Measurements from ENCODE around the gene SMARCA2. TPM values are rescaled to one million over a fixed set of nuclear protein-coding genes. Genes with fewer than 3 reads are reported as not detected.

Gene SMARCA2
- total and polyA plus RNA-seq, 9 of the 15 experiments (the other 6 are each of a cell fraction or from before 2014, with no cell fraction given): 8.0 to 34.8 (median 25.5) TPM

DNA sequence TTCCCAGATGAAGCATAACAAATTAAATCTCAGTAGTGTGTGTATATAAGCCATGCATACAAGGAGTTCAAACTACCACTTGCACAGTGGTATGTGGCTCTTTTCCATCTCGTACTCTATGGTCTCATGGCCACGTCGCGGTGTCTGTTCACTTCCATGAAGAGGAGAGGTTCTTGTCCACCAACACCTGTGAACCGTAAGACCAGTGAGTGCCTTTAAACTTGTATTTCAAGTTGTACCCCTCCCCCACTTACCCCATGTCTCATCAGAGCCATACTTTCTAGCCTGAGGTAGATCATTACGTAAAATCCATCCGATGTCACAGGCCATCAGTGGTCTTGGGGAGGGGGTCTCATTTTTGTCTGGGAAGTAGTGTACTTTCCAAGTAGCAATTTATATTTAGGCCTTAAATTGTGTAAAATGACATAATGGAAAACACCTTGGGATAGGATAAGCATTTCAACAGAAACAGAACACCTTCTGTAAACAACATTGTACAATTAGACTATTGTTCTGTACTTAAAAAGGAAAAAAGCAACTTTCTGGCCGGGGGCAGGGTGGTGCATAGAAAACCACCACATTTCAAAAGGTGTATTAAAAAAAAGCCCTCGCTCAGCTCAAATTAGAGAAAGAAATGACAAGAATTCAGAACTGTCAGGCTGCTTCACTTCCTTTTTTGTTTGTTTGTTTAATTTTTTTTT is 163.0 kb downstream of the SMARCA2 start (continued):
- TF ChIP-seq, protein P1, sequence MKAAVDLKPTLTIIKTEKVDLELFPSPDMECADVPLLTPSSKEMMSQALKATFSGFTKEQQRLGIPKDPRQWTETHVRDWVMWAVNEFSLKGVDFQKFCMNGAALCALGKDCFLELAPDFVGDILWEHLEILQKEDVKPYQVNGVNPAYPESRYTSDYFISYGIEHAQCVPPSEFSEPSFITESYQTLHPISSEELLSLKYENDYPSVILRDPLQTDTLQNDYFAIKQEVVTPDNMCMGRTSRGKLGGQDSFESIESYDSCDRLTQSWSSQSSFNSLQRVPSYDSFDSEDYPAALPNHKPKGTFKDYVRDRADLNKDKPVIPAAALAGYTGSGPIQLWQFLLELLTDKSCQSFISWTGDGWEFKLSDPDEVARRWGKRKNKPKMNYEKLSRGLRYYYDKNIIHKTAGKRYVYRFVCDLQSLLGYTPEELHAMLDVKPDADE (conservative IDR thresholded peaks at IDR 0.05; ENCODE audit: control insufficient read depth, low read depth, low read length): no peak
- TF ChIP-seq EWSR1 (IDR thresholded peaks at IDR 0.05; ENCODE audit: borderline replicate concordance, low read depth, partially characterized antibody): no peak
- no peak for TF ChIP-seq GABPB2 (CRISPR knock-in tag; conservative IDR thresholded peaks at IDR 0.05)
- TF ChIP-seq XRCC5 (IDR thresholded peaks at IDR 0.05; ENCODE audit: low read depth, low read length): no peak
- TF ChIP-seq, protein P2, sequence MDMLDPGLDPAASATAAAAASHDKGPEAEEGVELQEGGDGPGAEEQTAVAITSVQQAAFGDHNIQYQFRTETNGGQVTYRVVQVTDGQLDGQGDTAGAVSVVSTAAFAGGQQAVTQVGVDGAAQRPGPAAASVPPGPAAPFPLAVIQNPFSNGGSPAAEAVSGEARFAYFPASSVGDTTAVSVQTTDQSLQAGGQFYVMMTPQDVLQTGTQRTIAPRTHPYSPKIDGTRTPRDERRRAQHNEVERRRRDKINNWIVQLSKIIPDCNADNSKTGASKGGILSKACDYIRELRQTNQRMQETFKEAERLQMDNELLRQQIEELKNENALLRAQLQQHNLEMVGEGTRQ (CRISPR knock-in tag; IDR thresholded peaks at IDR 0.05): no peak
- no peak for TF ChIP-seq MYNN (IDR thresholded peaks at IDR 0.05)
- TF ChIP-seq MYNN (CRISPR knock-in tag; IDR thresholded peaks at IDR 0.05): no peak
- no peak for TF ChIP-seq CCNT2 (IDR thresholded peaks at IDR 0.05; ENCODE audit: borderline replicate concordance, extremely low read depth, insufficient read length, low read depth, low read length)

DNA sequence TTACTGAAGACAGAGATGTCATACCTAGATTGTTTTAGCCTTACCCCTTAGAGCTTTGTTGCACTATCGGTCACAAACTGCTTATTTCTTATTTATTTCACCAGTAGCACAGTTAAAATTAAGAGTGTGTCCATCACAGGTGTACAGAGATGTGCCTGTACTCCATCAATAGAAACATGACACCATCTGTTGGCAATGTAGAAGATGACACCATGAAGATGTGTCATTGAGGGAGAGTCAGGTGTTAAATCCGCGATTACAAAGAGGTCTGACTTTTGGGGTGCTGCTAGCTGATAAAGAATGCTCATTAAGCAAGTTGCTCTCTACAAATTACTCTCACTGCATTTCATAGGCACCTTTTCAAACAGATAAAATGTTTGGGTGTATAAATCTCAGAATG is 164.4 kb downstream of the SMARCA2 start:
- POLR2A ChIA-PET: no interaction called here

More for the DNA sequence above, 164.4 kb downstream of the SMARCA2 start:
- FAIRE-seq: no peak
- Histone ChIP-seq H3K79me2 (ENCODE audit: control insufficient read depth, insufficient read depth, low read length) (no peaks in the 10 kb centered on the region), H4K20me1 (replicated peaks; ENCODE audit: control insufficient read depth, insufficient read depth, low read length) (no peaks in the 10 kb centered on the region), H3K9me3 (replicated peaks; ENCODE audit: control insufficient read depth, insufficient read depth, low read depth, low read length) (no peaks in the 10 kb centered on the region), H3K27me3 (ENCODE audit: control insufficient read depth in 2 of 2, insufficient read depth in 2 of 2, low read length in 2 of 2) (no peaks in the 10 kb centered on the region), H3K4me1 (replicated peaks in 1 of 2; ENCODE audit: control insufficient read depth in 2 of 2, insufficient read depth in 2 of 2, low read length in 2 of 2) (no peaks in the 10 kb centered on the region), H3K4me2 (ENCODE audit: insufficient read depth, low read length) (no peak overlapping the region), H3K27ac (ENCODE audit: extremely low read depth, low read depth, low read length) (no peak overlapping the region), H3K9me1 (ENCODE audit: control insufficient read depth, insufficient read depth, low read length) (no peaks in the 10 kb centered on the region), H2AFZ (ENCODE audit: low read depth, low read length) (no peak overlapping the region), H3K9ac (ENCODE audit: insufficient read depth in 1 of 2, low read depth in 2 of 2, low read length in 2 of 2) (no peak overlapping the region), H3K36me3 (ENCODE audit: control insufficient read depth, insufficient read depth, low read length) (peaks cover 11% of the 10 kb centered on the region; the same call in 1 of the 3 replicates), H3K4me3 (no peak overlapping the region)
- TF ChIP-seq, protein P3, sequence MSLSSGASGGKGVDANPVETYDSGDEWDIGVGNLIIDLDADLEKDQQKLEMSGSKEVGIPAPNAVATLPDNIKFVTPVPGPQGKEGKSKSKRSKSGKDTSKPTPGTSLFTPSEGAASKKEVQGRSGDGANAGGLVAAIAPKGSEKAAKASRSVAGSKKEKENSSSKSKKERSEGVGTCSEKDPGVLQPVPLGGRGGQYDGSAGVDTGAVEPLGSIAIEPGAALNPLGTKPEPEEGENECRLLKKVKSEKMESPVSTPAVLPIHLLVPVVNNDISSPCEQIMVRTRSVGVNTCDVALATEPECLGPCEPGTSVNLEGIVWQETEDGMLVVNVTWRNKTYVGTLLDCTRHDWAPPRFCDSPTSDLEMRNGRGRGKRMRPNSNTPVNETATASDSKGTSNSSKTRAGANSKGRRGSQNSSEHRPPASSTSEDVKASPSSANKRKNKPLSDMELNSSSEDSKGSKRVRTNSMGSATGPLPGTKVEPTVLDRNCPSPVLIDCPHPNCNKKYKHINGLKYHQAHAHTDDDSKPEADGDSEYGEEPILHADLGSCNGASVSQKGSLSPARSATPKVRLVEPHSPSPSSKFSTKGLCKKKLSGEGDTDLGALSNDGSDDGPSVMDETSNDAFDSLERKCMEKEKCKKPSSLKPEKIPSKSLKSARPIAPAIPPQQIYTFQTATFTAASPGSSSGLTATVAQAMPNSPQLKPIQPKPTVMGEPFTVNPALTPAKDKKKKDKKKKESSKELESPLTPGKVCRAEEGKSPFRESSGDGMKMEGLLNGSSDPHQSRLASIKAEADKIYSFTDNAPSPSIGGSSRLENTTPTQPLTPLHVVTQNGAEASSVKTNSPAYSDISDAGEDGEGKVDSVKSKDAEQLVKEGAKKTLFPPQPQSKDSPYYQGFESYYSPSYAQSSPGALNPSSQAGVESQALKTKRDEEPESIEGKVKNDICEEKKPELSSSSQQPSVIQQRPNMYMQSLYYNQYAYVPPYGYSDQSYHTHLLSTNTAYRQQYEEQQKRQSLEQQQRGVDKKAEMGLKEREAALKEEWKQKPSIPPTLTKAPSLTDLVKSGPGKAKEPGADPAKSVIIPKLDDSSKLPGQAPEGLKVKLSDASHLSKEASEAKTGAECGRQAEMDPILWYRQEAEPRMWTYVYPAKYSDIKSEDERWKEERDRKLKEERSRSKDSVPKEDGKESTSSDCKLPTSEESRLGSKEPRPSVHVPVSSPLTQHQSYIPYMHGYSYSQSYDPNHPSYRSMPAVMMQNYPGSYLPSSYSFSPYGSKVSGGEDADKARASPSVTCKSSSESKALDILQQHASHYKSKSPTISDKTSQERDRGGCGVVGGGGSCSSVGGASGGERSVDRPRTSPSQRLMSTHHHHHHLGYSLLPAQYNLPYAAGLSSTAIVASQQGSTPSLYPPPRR (CRISPR knock-in tag; IDR thresholded peaks at IDR 0.05; ENCODE audit: borderline replicate concordance): no peak
- TF ChIP-seq, protein P4, sequence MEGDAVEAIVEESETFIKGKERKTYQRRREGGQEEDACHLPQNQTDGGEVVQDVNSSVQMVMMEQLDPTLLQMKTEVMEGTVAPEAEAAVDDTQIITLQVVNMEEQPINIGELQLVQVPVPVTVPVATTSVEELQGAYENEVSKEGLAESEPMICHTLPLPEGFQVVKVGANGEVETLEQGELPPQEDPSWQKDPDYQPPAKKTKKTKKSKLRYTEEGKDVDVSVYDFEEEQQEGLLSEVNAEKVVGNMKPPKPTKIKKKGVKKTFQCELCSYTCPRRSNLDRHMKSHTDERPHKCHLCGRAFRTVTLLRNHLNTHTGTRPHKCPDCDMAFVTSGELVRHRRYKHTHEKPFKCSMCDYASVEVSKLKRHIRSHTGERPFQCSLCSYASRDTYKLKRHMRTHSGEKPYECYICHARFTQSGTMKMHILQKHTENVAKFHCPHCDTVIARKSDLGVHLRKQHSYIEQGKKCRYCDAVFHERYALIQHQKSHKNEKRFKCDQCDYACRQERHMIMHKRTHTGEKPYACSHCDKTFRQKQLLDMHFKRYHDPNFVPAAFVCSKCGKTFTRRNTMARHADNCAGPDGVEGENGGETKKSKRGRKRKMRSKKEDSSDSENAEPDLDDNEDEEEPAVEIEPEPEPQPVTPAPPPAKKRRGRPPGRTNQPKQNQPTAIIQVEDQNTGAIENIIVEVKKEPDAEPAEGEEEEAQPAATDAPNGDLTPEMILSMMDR (IDR thresholded peaks at IDR 0.05 in 2 of 3, conservative IDR thresholded peaks at IDR 0.05 in 1 of 3; ENCODE audit: insufficient read depth in 2 of 3, low read depth in 1 of 3, low read length in 3 of 3): peak in 1 of 3 experiments; percentile 26; a peak in 2 of 6 replicates
- 78% methylated on average over 3 of the region's 3 CpGs for WGBS (ENCODE audit: insufficient coverage, low coverage, missing lambda C conversion rate)
- CTCF ChIA-PET (ENCODE audit: low intra/inter-chr PET ratio): no interaction called here
- no TSS peak for BruUV-seq (replicated peaks)
- no peak for ATAC-seq
- intact Hi-C loops (cut with micrococcal nuclease): no loop called here
- no peak for DNase-seq (ENCODE audit: extremely low read depth in 1 of 4, low spot score in 3 of 4)
- in situ Hi-C loops (cut with MboI): no loop called here

Measured in K562 (cell line).